ENCODE data around the gene GUSB. TPM values are rescaled to one million over a fixed set of nuclear protein-coding genes. Genes with fewer than 3 reads are reported as not detected.

GUSB gene
- total and polyA plus RNA-seq, 9 of the 15 experiments (the other 6 are each of a cell fraction or from before 2014, with no cell fraction given), result 22.7 to 102 (median 60.1) TPM

- WGBS (ENCODE audit: insufficient coverage, low coverage, missing lambda C conversion rate), result 84% methylated on average over 17 of the region's 19 CpGs
- no TSS peak for BruUV-seq (replicated peaks)
- ChIA-PET CTCF (ENCODE audit: low intra/inter-chr PET ratio) (no interaction called here), POLR2A (interaction anchor here (0.6 kb wide), 2 partner anchors 184 to 210 kb away, joined by 3 read pairs; no protein-coding TSS in a partner anchor)
- H3K4me3 ChIP-seq, result no peak overlapping the region
- no peaks in the 10 kb centered on the region for H3K9me1 ChIP-seq (ENCODE audit: control insufficient read depth, insufficient read depth, low read length)
- no peaks in the 10 kb centered on the region for H4K20me1 ChIP-seq (replicated peaks; ENCODE audit: control insufficient read depth, insufficient read depth, low read length)
- ATAC-seq, result peak; percentile 22; the same call in 2 of the 3 replicates
- H2AFZ ChIP-seq (ENCODE audit: low read depth, low read length), result no peak overlapping the region
- peaks cover 93% of the 10 kb centered on the region for H3K36me3 ChIP-seq (ENCODE audit: control insufficient read depth, insufficient read depth, low read length)
- no peak overlapping the region for H3K4me2 ChIP-seq (ENCODE audit: insufficient read depth, low read length)
- DNase-seq (ENCODE audit: extremely low read depth in 1 of 4, low spot score in 3 of 4), result no peak
- intact Hi-C loops (cut with micrococcal nuclease), result no loop called here
- no peaks in the 10 kb centered on the region for H3K27me3 ChIP-seq (ENCODE audit: control insufficient read depth in 2 of 2, insufficient read depth in 2 of 2, low read length in 2 of 2)
- H3K9ac ChIP-seq (ENCODE audit: insufficient read depth in 1 of 2, low read depth in 2 of 2, low read length in 2 of 2), result no peak overlapping the region
- no peaks in the 10 kb centered on the region for H3K4me1 ChIP-seq (replicated peaks in 1 of 2; ENCODE audit: control insufficient read depth in 2 of 2, insufficient read depth in 2 of 2, low read length in 2 of 2)
- in situ Hi-C loops (cut with MboI), result no loop called here
- H3K9me3 ChIP-seq (replicated peaks; ENCODE audit: control insufficient read depth, insufficient read depth, low read depth, low read length), result no peaks in the 10 kb centered on the region
- no peak for FAIRE-seq
- no peaks in the 10 kb centered on the region for H3K79me2 ChIP-seq (ENCODE audit: control insufficient read depth, insufficient read depth, low read length)
- H3K27ac ChIP-seq (ENCODE audit: extremely low read depth, low read depth, low read length), result no peak overlapping the region
- TF ChIP-seq MED1 (CRISPR knock-in tag; IDR thresholded peaks at IDR 0.05; ENCODE audit: borderline replicate concordance), result no peak
- no peak for TF ChIP-seq SMC3 (conservative IDR thresholded peaks at IDR 0.05; ENCODE audit: insufficient read depth, low read depth, low read length)
- no peak for TF ChIP-seq ZMIZ1 (IDR thresholded peaks at IDR 0.05; ENCODE audit: low read depth in 2 of 2, low read length in 2 of 2)
- TF ChIP-seq FUS (optimal IDR thresholded peaks at IDR 0.05; ENCODE audit: low read depth, low read length), result no peak
- TF ChIP-seq NFIC (IDR thresholded peaks at IDR 0.05), result peak; percentile 32; the same call in 1 of the 2 replicates
- TF ChIP-seq POLR2A (conservative IDR thresholded peaks at IDR 0.05), result peak; percentile 45; the same call in 1 of the 2 replicates
Measured at GRCh38 chr7:65960351-65961074, 21.5 kb downstream of the GUSB start.

Data from K562 (cell line).